Heart left ventricle (tissue), 16 donors: Measurements from ENCODE around the gene GRM7. TPM values are rescaled to one million over a fixed set of nuclear protein-coding genes. Genes with fewer than 3 reads are reported as not detected.

Experiments used
- ATAC-seq, 4 donors: fragments of 200-7000 bp; cut with Tn5 transposase; one replicate each; pipeline ENCODE4 v1.9.1; 2020 to 2022; ENCODE audit warnings: moderate library complexity in 4 of 4, mild to moderate bottlenecking in 3 of 4, moderate number of reproducible peaks in 1 of 4
- DNase-seq, 5 donors: peaks; one replicate each; pipeline ENCODE4 v3.0.0-alpha.2; 2020
- H3K27ac ChIP-seq, 12 donors: fragments of 200-600 bp; sonication (generic) in 4 of 12; one replicate each; pipeline versions ENCODE4 v1.5.0 to v1.8.0; 2016 to 2022; ENCODE audit warnings: mild to moderate bottlenecking in 2 of 12
- H3K27me3 ChIP-seq, 9 donors: fragments of 200-600 bp; sonication (generic) in 2 of 9; one replicate each; pipeline versions ENCODE4 v1.5.1 to v1.8.0; 2016 to 2022; ENCODE audit warnings: mild to moderate bottlenecking in 3 of 9
- H3K36me3 ChIP-seq, 9 donors: fragments of 200-600 bp; sonication (generic) in 2 of 9; one replicate each; pipeline versions ENCODE4 v1.5.0 to v1.8.0; 2018 to 2022; ENCODE audit warnings: mild to moderate bottlenecking in 2 of 9
- H3K4me1 ChIP-seq, 12 donors: fragments of 200-600 bp; sonication (generic) in 4 of 12; one replicate each; pipeline versions ENCODE4 v1.5.0 to v1.8.0; 2016 to 2022; ENCODE audit warnings: mild to moderate bottlenecking in 3 of 12
- H3K4me3 ChIP-seq, 12 donors: fragments of 200-600 bp; sonication (generic) in 4 of 12; one replicate each; pipeline versions ENCODE4 v1.5.0 to v1.8.0; 2017 to 2022; ENCODE audit warnings: mild to moderate bottlenecking in 9 of 12, moderate library complexity in 4 of 12
- H3K9me3 ChIP-seq, 12 donors: fragments of 200-600 bp; sonication (generic) in 4 of 12; one replicate each; pipeline versions ENCODE4 v1.5.0 to v1.8.0; 2016 to 2022; ENCODE audit warnings: mild to moderate bottlenecking in 1 of 12
- POLR2A ChIP-seq, 2 donors: fragments of 450-650 bp; IDR thresholded peaks; one replicate each; pipeline ENCODE4 v1.6.1; 2017; ENCODE audit warnings: antibody characterized with exemption in 2 of 2, mild to moderate bottlenecking in 2 of 2, moderate library complexity in 2 of 2
- WGBS, 4 donors: extraction: QIAGEN DNeasy Blood & Tissue Kit in 2 of 4; methylation state at CpG; one replicate each; pipeline versions ENCODE4 v1.1.5 to v1.1.7; 2013 to 2018; 5-methylcytosine and 5-hydroxymethylcytosine counted together
- intact Hi-C, 10 donors: fragments of 100-400 bp; cut with DNase I; formaldehyde crosslinking; loops; one replicate each; pipeline versions ENCODE4 v1.11.1 to v1.14.2; 2022
- polyA plus RNA-seq, 2 donors: library from polyadenylated mRNA; stranded (reverse); fragments of 200-250 nt; gene quantifications; one replicate each; pipeline ENCODE4 v1.2.3, GENCODE V29; 2013
- total RNA-seq, 9 donors: library from RNA; depleted of rRNA in 2 of 9; stranded (reverse); fragments of >200 nt in 2 of 9; fragmentation: NEBNext Ultra II Directional in 3 of 9; extraction: Animal tissue kit (Norgen Biotek cat#: 25700) in 3 of 9; gene quantifications; one replicate each; pipeline versions ENCODE4 v1.1.0 to v1.2.4, GENCODE V29; 2016 to 2023
- TF ChIP-seq, protein P1 (sequence below), 12 donors: fragments of 200-600 bp; sonication (generic) in 4 of 12; IDR thresholded peaks; one replicate each; pipeline versions ENCODE4 v1.5.0 to v1.8.0; 2018 to 2022; ENCODE audit warnings: antibody characterized with exemption in 12 of 12, mild to moderate bottlenecking in 5 of 12
- donor health status: ischemic (EF 13 %, LVEDD 7.1; RV severe dilation, severe dysfunction).
- donor health status: healthy with polysubstance abuse.
- donor health status: DM: no; HTN: yes; CAD: no.
- donor health status: DM: no; HTN: no; CAD: no.
- donor health status: ischemic (EF 25% LVEDD 6.9; RV normal size, moderate dysfunction).
- donor health status: ischemic (EF 25% LVEDD 5.7; RV mildly dilated, moderate dysfunction).
- donor health status: healthy.
- donor health status: DM: yes; HTN: yes; CAD: no.
- donor health status: ischemic (EF 35%, LVEDD 5.7; RV mildly dilated, moderate dysfunction).
- donor health status: nonischemic (EF 11% LVEDD 7.7; RV severe dilation, severe dysfunction).
- donor health status: DM: yes; HTN: yes; CAD: no.
- donor health status: PGD.
- donor health status: ischemic (EF 29% LVEDD 5.4; RV normal size, mild dysfunction).
- donor health status: nonischemic (EF 23%, LVEDD 6.1; RV moderate dilation, normal function).

GRM7 gene
- total and polyA plus RNA-seq, 11 donors = not detected

DNA sequence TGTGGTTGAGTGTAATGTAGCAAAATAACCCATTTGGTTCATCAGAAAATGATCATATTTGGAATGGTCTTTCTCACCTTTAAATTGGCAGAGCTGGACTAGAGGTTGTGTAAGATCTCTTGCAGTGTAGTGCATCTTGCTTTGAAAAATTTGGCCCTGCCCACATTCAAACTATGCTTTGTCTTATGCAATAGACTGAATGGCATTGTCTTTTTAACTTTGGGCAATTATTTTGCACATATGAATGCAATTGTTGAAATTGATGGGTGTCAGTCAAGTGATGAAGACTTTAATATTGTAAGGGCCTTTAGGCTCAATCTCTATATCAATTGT is 381.4 kb downstream of the GRM7 start:
- no peaks in the 10 kb centered on the region for H3K4me1 ChIP-seq
- no peaks in the 10 kb centered on the region for H3K36me3 ChIP-seq
- H3K27ac ChIP-seq = no peak overlapping the region
- intact Hi-C loops = no loop called here
- no peaks in the 10 kb centered on the region for H3K27me3 ChIP-seq
- H3K9me3 ChIP-seq = no peaks in the 10 kb centered on the region
- H3K4me3 ChIP-seq = no peak overlapping the region
- no peak for DNase-seq
- ATAC-seq = no peak
- TF ChIP-seq, protein P1, sequence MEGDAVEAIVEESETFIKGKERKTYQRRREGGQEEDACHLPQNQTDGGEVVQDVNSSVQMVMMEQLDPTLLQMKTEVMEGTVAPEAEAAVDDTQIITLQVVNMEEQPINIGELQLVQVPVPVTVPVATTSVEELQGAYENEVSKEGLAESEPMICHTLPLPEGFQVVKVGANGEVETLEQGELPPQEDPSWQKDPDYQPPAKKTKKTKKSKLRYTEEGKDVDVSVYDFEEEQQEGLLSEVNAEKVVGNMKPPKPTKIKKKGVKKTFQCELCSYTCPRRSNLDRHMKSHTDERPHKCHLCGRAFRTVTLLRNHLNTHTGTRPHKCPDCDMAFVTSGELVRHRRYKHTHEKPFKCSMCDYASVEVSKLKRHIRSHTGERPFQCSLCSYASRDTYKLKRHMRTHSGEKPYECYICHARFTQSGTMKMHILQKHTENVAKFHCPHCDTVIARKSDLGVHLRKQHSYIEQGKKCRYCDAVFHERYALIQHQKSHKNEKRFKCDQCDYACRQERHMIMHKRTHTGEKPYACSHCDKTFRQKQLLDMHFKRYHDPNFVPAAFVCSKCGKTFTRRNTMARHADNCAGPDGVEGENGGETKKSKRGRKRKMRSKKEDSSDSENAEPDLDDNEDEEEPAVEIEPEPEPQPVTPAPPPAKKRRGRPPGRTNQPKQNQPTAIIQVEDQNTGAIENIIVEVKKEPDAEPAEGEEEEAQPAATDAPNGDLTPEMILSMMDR (IDR thresholded peaks at IDR 0.05) = no peak
- no peak for TF ChIP-seq POLR2A (IDR thresholded peaks at IDR 0.05)

DNA sequence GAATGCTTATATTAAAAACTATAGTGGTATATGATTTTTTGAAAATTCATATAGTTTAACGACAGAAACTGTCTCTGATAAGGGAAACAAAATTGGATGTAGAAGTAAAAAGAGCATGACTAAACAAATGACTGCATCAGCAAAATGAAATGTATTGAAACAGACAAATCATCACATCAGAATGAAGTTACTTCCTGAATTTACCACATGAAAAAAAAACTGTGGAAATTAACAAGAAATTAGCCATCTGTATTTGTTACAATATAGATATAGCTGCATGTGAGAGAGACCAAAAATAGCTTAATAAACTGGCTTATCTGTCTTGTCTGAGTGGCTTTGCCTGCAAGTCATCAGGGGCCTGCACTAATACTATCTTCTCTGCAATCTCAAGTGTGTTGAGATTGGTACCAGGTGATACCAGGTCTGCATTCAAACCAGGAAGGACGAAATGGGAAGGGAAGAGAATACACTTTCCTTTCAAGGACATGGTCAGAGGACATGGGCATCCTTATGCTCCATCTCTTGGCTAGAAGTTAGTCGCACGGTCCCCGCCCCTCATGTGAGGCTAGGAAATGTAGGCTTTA is 388.7 kb downstream of the GRM7 start:
- DNase-seq = no peak
- 62 to 77% (median 71%) methylated on average over 5 of the region's 5 CpGs for WGBS, 4 donors
- Histone ChIP-seq H3K4me1 (no peaks in the 10 kb centered on the region), H3K27ac (no peak overlapping the region), H3K4me3 (no peak overlapping the region), H3K9me3 (peaks cover 0 to 3% (median 0%) of the 10 kb centered on the region in 12 donors), H3K27me3 (no peaks in the 10 kb centered on the region), H3K36me3 (no peaks in the 10 kb centered on the region)
- intact Hi-C loops = no loop called here
- ATAC-seq = no peak
- no peak for TF ChIP-seq POLR2A (IDR thresholded peaks at IDR 0.05)
- TF ChIP-seq, protein P1 (IDR thresholded peaks at IDR 0.05) = no peak

- TF ChIP-seq, protein P1 (IDR thresholded peaks at IDR 0.05) = no peak
- no peak for TF ChIP-seq POLR2A (IDR thresholded peaks at IDR 0.05)
- Histone ChIP-seq H3K4me3 (no peak overlapping the region), H3K9me3 (peaks cover 0 to 20% (median 3%) of the 10 kb centered on the region in 12 donors), H3K27ac (no peak overlapping the region), H3K36me3 (no peaks in the 10 kb centered on the region), H3K27me3 (no peaks in the 10 kb centered on the region), H3K4me1 (no peaks in the 10 kb centered on the region)
- ATAC-seq = no peak
- intact Hi-C loops = no loop called here
- 76 to 83% (median 79%) methylated on average over 2 of the region's 2 CpGs for WGBS, 4 donors
- no peak for DNase-seq
Observed at GRCh38 chr3:7254251-7254650, 393.3 kb downstream of the GRM7 start.

- no peaks in the 10 kb centered on the region for H3K36me3 ChIP-seq
- no peak for ATAC-seq
- no peaks in the 10 kb centered on the region for H3K27me3 ChIP-seq
- TF ChIP-seq POLR2A (IDR thresholded peaks at IDR 0.05) = no peak
- TF ChIP-seq, protein P1 (IDR thresholded peaks at IDR 0.05) = no peak
- no peak for DNase-seq
- no peaks in the 10 kb centered on the region for H3K4me1 ChIP-seq
- no peak overlapping the region for H3K27ac ChIP-seq
- no peak overlapping the region for H3K4me3 ChIP-seq
- peaks cover 0 to 17% (median 3%) of the 10 kb centered on the region in 12 donors for H3K9me3 ChIP-seq
- intact Hi-C loops = no loop called here
- WGBS, 4 donors = 77 to 84% (median 81%) methylated on average over 1 of the region's 1 CpG
Observed at GRCh38 chr3:7260975-7261374, 400.1 kb downstream of the GRM7 start.
